HepG2 (cell line): ENCODE measurements around the gene STK39. TPM values are rescaled to one million over a fixed set of nuclear protein-coding genes. Genes with fewer than 3 reads are reported as not detected.

Experiments used
- ATAC-seq: fragments of 200-7000 bp; cut with Tn5 transposase; 3 replicates; pipeline ENCODE4 v1.9.1; 2020; ENCODE audit warnings: mild to moderate bottlenecking, moderate library complexity
- BruUV-seq: library from RNA; stranded (reverse); fragments of 400-500 nt; replicated peaks from 2 replicates; lab custom pipeline; 2021; lab: Mats Ljungman, UMichigan
- CTCF ChIA-PET: fragments of 300-600 bp; formaldehyde crosslinking; extraction: SDS; loops from one replicate; lab custom pipeline; 2021; ENCODE audit warnings: low total read pairs, inconsistent platforms, low intra/inter-chr PET ratio; lab: Yijun Ruan, JAX
- POLR2A ChIA-PET: fragments of 350-600 bp; sonication (Branson Sonifier 250); formaldehyde crosslinking; loops from one replicate; lab custom pipeline; 2020; ENCODE audit warnings: antibody characterized with exemption, inconsistent platforms; lab: Yijun Ruan, JAX
- DNase-seq: peaks from one replicate; pipeline ENCODE4 v3.0.0-alpha.2; 2015; ENCODE audit warnings: low spot score
- FAIRE-seq: peaks from 3 replicates; lab custom pipeline; 2011; peaks lifted over from hg19 to GRCh38; lab: Jason Lieb, UNC
- H2AFZ ChIP-seq: one replicate; pipeline ENCODE4 v1.6.1; 2011; ENCODE audit warnings: low read length, inconsistent platforms
- H3K27ac ChIP-seq: fragments of 300-600 bp; 3 replicates; pipeline ENCODE4 v1.8.0; 2011; ENCODE audit warnings: mixed run types, mild to moderate bottlenecking, mixed read lengths, low read length, inconsistent platforms; ENCODE audit not compliant: insufficient read depth; ENCODE audit errors: extremely low read length
- H3K27me3 ChIP-seq, 2 experiments: fragments of 200-600 bp in 1 of 2; 2 replicates in 1 of 2; 3 replicates in 1 of 2; pipeline versions ENCODE4 v1.6.0 to v1.8.0; 2011; ENCODE audit warnings: low read length in 2 of 2, mild to moderate bottlenecking in 2 of 2, moderate library complexity in 2 of 2, inconsistent platforms in 1 of 2; ENCODE audit not compliant: insufficient read depth in 2 of 2, control insufficient read depth in 1 of 2
- H3K36me3 ChIP-seq, 2 experiments: fragments of 200-600 bp in 1 of 2; replicated peaks in 1 of 2; 2 replicates in 1 of 2; 3 replicates in 1 of 2; pipeline versions ENCODE4 v1.5.1 to v1.8.0; 2011; ENCODE audit warnings: low read length in 2 of 2, inconsistent platforms in 1 of 2; ENCODE audit not compliant: insufficient read depth in 2 of 2, control insufficient read depth in 1 of 2
- H3K4me1 ChIP-seq: 2 replicates; pipeline ENCODE4 v1.5.1; 2012; ENCODE audit warnings: low read length, inconsistent platforms; ENCODE audit not compliant: insufficient read depth
- H3K4me2 ChIP-seq: 2 replicates; pipeline ENCODE4 v1.6.0; 2011; ENCODE audit warnings: low read depth, low read length, inconsistent platforms
- H3K4me3 ChIP-seq, 3 experiments: fragments of 200-600 bp in 1 of 3; sonication (generic), shearing (Covaris generic) in 1 of 3; replicated peaks in 1 of 3; 2 replicates each; pipeline ENCODE4 v1.5.1; 2011 to 2016; ENCODE audit warnings: low read length in 3 of 3, inconsistent platforms in 2 of 3, low read depth in 2 of 3, mild to moderate bottlenecking in 2 of 3, control low read depth in 1 of 3, mixed read lengths in 1 of 3; ENCODE audit not compliant: insufficient read depth in 1 of 3
- H3K79me2 ChIP-seq: one replicate; pipeline ENCODE4 v1.6.1; 2011; ENCODE audit warnings: low read length, inconsistent platforms; ENCODE audit not compliant: insufficient read depth
- H3K9ac ChIP-seq: 2 replicates; pipeline ENCODE4 v1.6.0; 2011; ENCODE audit warnings: mild to moderate bottlenecking, low read depth, low read length, inconsistent platforms; ENCODE audit not compliant: insufficient read depth
- H3K9me3 ChIP-seq: 2 replicates; pipeline ENCODE4 v1.5.1; 2012; ENCODE audit warnings: mild to moderate bottlenecking, low read length
- H4K20me1 ChIP-seq: 2 replicates; pipeline ENCODE4 v1.6.0; 2011; ENCODE audit warnings: inconsistent platforms, mild to moderate bottlenecking, low read length, moderate library complexity; ENCODE audit not compliant: insufficient read depth
- MAF1 ChIP-seq: sonication (generic); formaldehyde crosslinking; IDR thresholded peaks from 2 replicates; pipeline ENCODE4 v1.5.0; 2020; ENCODE audit warnings: missing genetic modification reagents, borderline replicate concordance
- MTA1 ChIP-seq: sonication (generic); formaldehyde crosslinking; IDR thresholded peaks from 2 replicates; pipeline ENCODE4 v1.4.0; 2020; ENCODE audit warnings: missing genetic modification reagents, mild to moderate bottlenecking, borderline replicate concordance
- RXRA ChIP-seq: sonication (generic); formaldehyde crosslinking; IDR thresholded peaks from 2 replicates; pipeline ENCODE4 v1.5.1; 2020; ENCODE audit warnings: missing genetic modification reagents
- SOX5 ChIP-seq: IDR thresholded peaks from 2 replicates; pipeline ENCODE4 v1.6.1; 2016; ENCODE audit warnings: borderline replicate concordance
- ZNF432 ChIP-seq: sonication (generic); formaldehyde crosslinking; IDR thresholded peaks from 2 replicates; pipeline ENCODE4 v1.5.0; 2020; ENCODE audit warnings: missing genetic modification reagents, mild to moderate bottlenecking, borderline replicate concordance
- ZNF501 ChIP-seq: sonication (generic); formaldehyde crosslinking; IDR thresholded peaks from 2 replicates; pipeline ENCODE4 v1.5.1; 2020; ENCODE audit warnings: mild to moderate bottlenecking, moderate library complexity, missing genetic modification reagents
- ZNF672 ChIP-seq: sonication (generic); formaldehyde crosslinking; IDR thresholded peaks from 2 replicates; pipeline ENCODE4 v1.8.1; 2022; ENCODE audit warnings: missing genetic modification reagents
- WGBS: methylation state at CpG from one replicate; pipeline ENCODE4 v1.1.6; 2017; ENCODE audit warnings: low lambda C conversion rate; 5-methylcytosine and 5-hydroxymethylcytosine counted together
- in situ Hi-C: cut with HindIII; loops from 2 replicates; pipeline ENCODE4 v1.10.0; 2017; ENCODE audit warnings: low pct_unique_long_range_greater_than_20kb; ENCODE audit not compliant: extremely low pct_ligation_motif_present
- intact Hi-C: fragments of 100-400 bp; cut with micrococcal nuclease; formaldehyde crosslinking; loops from one replicate; pipeline ENCODE4 v1.10.0; 2022; ENCODE audit not compliant: unreplicated experiment
- polyA plus RNA-seq, 8 experiments: library from polyadenylated mRNA; depleted of rRNA in 3 of 8; stranded (reverse) in 7 of 8; unstranded in 1 of 8; fragments of >200 nt; fragmentation: Illumina TruSeq in 4 of 8; extraction: Trizol in 4 of 8; gene quantifications; 2 replicates each; pipeline versions ENCODE4 v1.2.1 to v1.2.3, GENCODE V29; 2011 to 2016; ENCODE audit warnings: low read depth in 4 of 8, missing spikeins in 1 of 8, mixed read lengths in 1 of 8; ENCODE audit not compliant: insufficient read depth in 1 of 8
- total RNA-seq, 5 experiments: library from RNA; depleted of rRNA; stranded (reverse); fragments of >200 nt; fragmentation: Illumina TruSeq; extraction: Trizol; gene quantifications; 2 replicates each; pipeline ENCODE4 v1.2.3, GENCODE V29; 2016; ENCODE audit warnings: low read depth in 1 of 5
- TF ChIP-seq, protein P1 (sequence below): sonication (generic); formaldehyde crosslinking; IDR thresholded peaks from 2 replicates; pipeline ENCODE4 v1.4.0; 2020; ENCODE audit warnings: missing genetic modification reagents, borderline replicate concordance
- TF ChIP-seq, protein P2 (sequence below): sonication (generic); formaldehyde crosslinking; IDR thresholded peaks from 2 replicates; pipeline ENCODE4 v1.5.0; 2020; ENCODE audit warnings: missing genetic modification reagents, mild to moderate bottlenecking, borderline replicate concordance

Gene STK39
- total and polyA plus RNA-seq, 2 of the 13 experiments (the other 11 are each of a cell fraction or from before 2014, with no cell fraction given), result 27.3 to 38.4 TPM

DNA sequence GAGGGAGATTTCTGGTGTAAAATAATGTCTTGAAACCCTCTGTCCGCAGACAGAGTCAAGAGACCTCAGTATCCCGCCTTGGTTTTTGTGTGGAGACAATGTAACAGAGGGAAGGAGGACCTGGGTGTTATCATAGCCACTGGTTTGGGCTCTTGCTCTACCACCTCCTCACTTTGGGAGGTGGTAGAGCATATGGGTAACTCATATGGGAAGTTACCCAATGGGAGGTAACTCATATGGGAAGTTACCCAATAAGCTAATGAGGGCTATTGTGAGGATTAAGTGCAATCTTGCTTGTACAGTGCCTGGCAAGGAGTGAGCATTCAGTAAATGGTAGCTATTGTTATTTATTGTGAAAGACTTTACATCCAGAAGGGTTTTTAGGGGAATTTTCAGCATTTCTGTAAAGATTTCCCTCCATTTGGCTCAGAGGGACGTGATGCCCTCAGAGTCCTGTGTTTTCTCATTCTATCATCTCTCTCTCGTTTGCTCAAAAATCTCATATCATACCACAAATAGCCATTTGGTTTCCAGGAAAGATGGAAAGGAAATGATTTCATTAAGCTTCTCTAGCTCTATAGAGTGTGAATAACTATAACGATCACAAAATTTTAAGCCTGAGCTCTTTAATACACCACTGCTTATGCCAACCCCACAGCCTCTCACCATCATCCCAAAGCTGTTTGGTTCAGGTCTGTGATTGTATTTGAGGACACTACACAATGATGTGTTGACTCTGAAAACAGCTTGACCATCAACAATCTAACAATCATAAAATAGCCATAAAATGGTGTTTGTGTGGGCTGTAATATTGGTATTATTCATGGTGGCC, 307.7 kb downstream of the STK39 start:
- ChIA-PET POLR2A (no interaction called here), CTCF (no interaction called here)
- H3K27ac ChIP-seq, result no peak overlapping the region
- no peaks in the 10 kb centered on the region for H4K20me1 ChIP-seq
- no peaks in the 10 kb centered on the region for H3K27me3 ChIP-seq
- in situ Hi-C loops, result no loop called here
- no peak overlapping the region for H2AFZ ChIP-seq
- H3K4me1 ChIP-seq, result no peaks in the 10 kb centered on the region
- no peaks in the 10 kb centered on the region for H3K9me3 ChIP-seq
- WGBS, result 32% methylated on average over 5 of the region's 5 CpGs
- intact Hi-C loops, result no loop called here
- no peaks in the 10 kb centered on the region for H3K79me2 ChIP-seq
- no peaks in the 10 kb centered on the region for H3K36me3 ChIP-seq
- no peak overlapping the region for H3K4me2 ChIP-seq
- no peak overlapping the region for H3K9ac ChIP-seq
- TF ChIP-seq MAF1 (CRISPR knock-in tag), result no peak
- TF ChIP-seq SOX5, result no peak
- TF ChIP-seq ZNF432 (CRISPR knock-in tag), result no peak
- no peak for TF ChIP-seq ZNF672 (CRISPR knock-in tag)
- TF ChIP-seq, protein P1, sequence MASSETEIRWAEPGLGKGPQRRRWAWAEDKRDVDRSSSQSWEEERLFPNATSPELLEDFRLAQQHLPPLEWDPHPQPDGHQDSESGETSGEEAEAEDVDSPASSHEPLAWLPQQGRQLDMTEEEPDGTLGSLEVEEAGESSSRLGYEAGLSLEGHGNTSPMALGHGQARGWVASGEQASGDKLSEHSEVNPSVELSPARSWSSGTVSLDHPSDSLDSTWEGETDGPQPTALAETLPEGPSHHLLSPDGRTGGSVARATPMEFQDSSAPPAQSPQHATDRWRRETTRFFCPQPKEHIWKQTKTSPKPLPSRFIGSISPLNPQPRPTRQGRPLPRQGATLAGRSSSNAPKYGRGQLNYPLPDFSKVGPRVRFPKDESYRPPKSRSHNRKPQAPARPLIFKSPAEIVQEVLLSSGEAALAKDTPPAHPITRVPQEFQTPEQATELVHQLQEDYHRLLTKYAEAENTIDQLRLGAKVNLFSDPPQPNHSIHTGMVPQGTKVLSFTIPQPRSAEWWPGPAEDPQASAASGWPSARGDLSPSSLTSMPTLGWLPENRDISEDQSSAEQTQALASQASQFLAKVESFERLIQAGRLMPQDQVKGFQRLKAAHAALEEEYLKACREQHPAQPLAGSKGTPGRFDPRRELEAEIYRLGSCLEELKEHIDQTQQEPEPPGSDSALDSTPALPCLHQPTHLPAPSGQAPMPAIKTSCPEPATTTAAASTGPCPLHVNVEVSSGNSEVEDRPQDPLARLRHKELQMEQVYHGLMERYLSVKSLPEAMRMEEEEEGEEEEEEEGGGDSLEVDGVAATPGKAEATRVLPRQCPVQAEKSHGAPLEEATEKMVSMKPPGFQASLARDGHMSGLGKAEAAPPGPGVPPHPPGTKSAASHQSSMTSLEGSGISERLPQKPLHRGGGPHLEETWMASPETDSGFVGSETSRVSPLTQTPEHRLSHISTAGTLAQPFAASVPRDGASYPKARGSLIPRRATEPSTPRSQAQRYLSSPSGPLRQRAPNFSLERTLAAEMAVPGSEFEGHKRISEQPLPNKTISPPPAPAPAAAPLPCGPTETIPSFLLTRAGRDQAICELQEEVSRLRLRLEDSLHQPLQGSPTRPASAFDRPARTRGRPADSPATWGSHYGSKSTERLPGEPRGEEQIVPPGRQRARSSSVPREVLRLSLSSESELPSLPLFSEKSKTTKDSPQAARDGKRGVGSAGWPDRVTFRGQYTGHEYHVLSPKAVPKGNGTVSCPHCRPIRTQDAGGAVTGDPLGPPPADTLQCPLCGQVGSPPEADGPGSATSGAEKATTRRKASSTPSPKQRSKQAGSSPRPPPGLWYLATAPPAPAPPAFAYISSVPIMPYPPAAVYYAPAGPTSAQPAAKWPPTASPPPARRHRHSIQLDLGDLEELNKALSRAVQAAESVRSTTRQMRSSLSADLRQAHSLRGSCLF, result no peak
- TF ChIP-seq, protein P2, sequence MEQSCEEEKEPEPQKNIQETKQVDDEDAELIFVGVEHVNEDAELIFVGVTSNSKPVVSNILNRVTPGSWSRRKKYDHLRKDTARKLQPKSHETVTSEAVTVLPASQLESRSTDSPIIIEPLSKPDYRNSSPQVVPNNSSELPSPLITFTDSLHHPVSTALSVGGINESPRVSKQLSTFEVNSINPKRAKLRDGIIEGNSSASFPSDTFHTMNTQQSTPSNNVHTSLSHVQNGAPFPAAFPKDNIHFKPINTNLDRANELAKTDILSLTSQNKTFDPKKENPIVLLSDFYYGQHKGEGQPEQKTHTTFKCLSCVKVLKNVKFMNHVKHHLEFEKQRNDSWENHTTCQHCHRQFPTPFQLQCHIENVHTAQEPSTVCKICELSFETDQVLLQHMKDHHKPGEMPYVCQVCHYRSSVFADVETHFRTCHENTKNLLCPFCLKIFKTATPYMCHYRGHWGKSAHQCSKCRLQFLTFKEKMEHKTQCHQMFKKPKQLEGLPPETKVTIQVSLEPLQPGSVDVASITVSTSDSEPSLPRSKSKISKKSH (CRISPR knock-in tag), result no peak
- no peak for TF ChIP-seq ZNF501
- no peak for TF ChIP-seq MTA1 (CRISPR knock-in tag)
- TF ChIP-seq RXRA (CRISPR knock-in tag), result no peak
- FAIRE-seq, result no peak
- no TSS peak for BruUV-seq
- no peak for ATAC-seq
- no peak for DNase-seq
- H3K4me3 ChIP-seq, result no peak overlapping the region
